GM13977 (cell line): ENCODE results near the gene ASB10.

ENCODE experiments used
- DNase-seq: peaks from one replicate; pipeline ENCODE4 v3.0.0; 2012; ENCODE audit warnings: low spot score
- CTCF ChIP-seq: IDR thresholded peaks from 2 replicates; pipeline ENCODE4 v1.5.1; 2012; ENCODE audit warnings: mild to moderate bottlenecking, control low read depth; ENCODE audit not compliant: insufficient read depth; ENCODE audit errors: extremely low read depth, missing control alignments
- in situ Hi-C: fragments of 300-500 bp; cut with MboI; formaldehyde crosslinking; loops from one replicate; pipeline ENCODE4 v1.12.0; 2022; ENCODE audit warnings: low sequenced_read_pairs, low pct_unique_long_range_greater_than_20kb, mixed read lengths, inconsistent platforms; ENCODE audit not compliant: unreplicated experiment

ASB10 gene

GRCh38 chr7:151142686-151143040, 44.4 kb downstream of the ASB10 start:
- no peak for TF ChIP-seq CTCF
- no peak for DNase-seq
- in situ Hi-C loops, result no loop called here

- no peak for DNase-seq
- no peak for TF ChIP-seq CTCF
- in situ Hi-C loops, result no loop called here
Measured at GRCh38 chr7:151141855-151142685, 45.0 kb downstream of the ASB10 start.

GRCh38 chr7:151141311-151141854, 45.7 kb downstream of the ASB10 start:
- in situ Hi-C loops, result no loop called here
- no peak for TF ChIP-seq CTCF
- DNase-seq, result no peak

- TF ChIP-seq CTCF, result no peak
- in situ Hi-C loops, result no loop called here
- DNase-seq, result no peak
Measured at GRCh38 chr7:151140826-151141225, 46.2 kb downstream of the ASB10 start.

- DNase-seq, result no peak
- in situ Hi-C loops, result no loop called here
- no peak for TF ChIP-seq CTCF
Measured at GRCh38 chr7:151139791-151140190, 47.3 kb downstream of the ASB10 start.

GRCh38 chr7:151139071-151139790, 47.8 kb downstream of the ASB10 start:
- peak; percentile 29 for DNase-seq
- in situ Hi-C loops, result no loop called here

More at GRCh38 chr7:151139071-151139790, 47.8 kb downstream of the ASB10 start:
- no peak for TF ChIP-seq CTCF
